HG02870 (cell line): Measurements from ENCODE around the gene ELOB.

ENCODE experiments used
- ATAC-seq: cut with Tn5 transposase; IDR thresholded peaks from one replicate; pipeline ENCODE4 v1.9.1; 2021; ENCODE audit warnings: mild to moderate bottlenecking, moderate library complexity; ENCODE audit not compliant: unreplicated experiment

The ELOB gene

DNA sequence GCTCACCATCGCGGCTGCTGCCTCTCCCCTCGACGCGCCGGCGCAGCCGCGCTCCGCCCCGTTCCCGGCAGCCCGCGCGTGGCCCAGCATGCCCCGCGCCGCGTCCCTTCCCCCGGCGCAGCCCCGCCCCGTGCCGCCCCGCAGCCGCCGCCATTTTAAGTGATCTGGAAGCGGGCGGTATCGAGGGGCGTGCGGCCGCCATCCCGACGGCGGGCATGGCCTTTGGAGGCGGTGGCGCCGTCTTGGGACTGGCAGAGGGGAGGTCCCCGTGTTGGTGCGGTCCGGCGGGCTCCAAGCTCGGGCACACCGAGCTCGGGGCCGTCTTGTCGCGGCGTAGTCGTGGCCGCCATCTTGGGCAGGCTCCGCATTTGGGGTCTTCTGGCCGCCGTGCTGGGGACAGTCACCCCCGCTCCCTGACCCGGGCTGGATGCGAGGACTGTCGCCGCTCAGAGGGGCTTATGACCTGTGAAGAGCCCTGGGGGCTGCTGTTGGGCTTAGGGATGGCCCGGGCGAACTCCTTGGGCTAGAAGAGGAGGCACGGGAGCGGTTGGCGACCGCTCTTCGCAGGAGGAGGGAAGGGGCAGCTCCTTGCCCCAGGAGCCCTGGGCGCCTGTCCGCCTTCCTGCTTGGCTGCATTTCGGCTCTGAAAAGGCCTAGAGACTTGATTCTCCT, at the start of gene ELOB:
TSS of gene ELOB (minus strand) at position 50 of the 672 bp plus-strand sequence. CDS start at position 9, 41 bp downstream.
- ATAC-seq: peak; percentile 75

DNA sequence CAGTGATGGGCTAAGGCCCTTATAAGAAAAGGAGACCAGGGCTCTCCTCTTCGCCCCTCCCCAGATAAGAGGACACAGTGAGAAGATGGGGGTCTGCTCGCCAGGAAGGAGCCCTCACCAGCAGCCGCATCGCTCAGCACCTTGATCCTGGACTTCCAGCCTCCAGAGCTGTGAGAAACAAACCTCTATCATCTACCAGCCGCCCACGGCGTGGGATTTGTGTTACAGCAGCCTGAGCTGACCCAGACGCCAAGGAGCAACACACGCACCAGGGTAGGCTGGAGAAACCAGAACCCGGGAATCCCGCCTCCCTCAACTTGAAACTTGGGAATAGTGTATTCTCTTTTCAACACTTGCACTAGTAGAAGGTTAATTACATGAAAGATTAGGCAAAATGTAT, 48.8 kb upstream of the ELOB start:
- ATAC-seq: no peak

DNA sequence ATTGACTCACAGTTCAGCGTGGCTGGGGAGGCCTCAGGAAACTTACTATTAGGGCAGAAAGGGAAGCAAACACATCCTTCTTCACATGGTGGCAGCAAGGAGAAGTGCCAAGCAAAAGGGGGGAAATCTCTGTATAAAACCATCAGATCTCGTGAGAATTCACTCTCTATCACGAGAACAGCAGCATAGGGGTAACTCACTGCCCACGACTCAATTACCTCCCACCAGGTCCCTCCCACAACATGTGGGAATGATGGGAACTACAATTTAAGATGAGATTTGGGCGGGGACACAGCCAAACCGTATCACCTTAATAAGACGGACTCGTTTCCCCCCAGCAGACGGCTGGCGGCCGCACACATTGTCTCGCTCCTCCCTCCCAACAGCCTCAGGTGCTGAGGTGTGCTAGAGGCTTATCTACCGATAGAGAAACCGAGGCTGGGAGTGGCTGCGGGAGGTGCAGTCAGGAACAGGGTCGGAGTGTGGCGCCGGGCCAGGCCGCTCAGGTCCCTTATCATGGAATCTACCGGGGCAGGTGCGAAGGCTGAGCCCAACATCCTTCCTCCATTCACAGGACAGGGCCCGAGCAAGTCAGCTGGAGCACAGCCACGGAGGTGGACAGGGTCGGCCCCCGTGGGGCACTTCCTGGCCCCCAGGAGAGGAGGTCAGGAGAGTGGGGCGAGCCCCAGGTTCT, 48.1 kb upstream of the ELOB start:
- no peak for ATAC-seq

DNA sequence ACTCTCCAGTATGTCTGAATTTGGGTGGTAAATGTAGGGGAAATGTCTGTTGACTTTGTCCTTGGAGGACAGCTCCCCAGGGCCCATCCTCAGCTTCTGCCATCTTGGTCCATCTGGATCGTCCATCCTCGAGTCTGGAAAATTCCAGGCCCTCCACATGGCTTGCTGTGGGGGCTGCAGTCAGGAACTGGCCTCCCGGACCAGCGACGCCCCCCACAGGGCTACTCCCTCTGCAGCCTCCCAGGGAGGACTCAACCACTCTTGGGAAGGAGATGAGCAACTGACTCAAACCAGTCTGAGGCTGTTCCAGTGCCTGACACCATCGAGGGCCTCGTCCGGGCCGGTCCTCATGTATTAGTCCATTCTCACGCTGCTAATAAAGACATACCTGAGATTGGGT, 47.5 kb upstream of the ELOB start:
- ATAC-seq: no peak

DNA sequence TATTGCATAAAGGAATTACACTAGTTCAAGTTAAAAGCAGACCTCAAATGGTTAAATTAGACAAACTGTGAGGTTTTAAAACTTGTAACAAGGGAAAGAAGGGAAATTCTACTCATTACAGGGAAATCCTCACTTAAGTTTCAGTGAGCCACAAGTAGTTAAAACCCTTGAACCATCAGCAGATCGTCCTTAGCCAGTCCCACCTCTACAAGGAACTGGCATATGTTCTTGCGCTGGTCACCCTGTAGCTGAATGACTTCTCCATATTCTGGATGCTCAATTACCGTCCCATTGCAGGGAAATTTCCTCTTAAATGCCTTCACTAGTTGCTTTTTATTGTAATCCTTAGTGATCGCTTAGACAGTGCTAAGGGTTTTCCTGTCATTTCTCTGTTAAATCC, 45.4 kb upstream of the ELOB start:
- no peak for ATAC-seq

DNA sequence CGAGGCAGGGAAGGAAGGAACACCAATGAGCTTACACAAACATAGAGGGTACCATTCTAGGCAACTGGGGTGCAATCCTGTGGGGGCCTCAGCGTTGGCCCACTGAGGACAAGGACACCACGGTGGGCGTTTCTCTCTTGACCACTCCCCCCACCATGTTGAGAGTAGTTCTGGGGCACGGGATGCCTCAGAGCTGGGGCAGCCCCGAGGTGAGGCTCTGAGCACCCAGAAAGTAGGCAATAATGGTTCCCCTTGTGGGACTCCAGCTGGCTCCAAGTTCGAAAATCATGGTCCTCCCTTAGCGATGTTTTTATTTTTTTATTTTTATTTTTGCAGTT, 45.0 kb upstream of the ELOB start:
- no peak for ATAC-seq

DNA sequence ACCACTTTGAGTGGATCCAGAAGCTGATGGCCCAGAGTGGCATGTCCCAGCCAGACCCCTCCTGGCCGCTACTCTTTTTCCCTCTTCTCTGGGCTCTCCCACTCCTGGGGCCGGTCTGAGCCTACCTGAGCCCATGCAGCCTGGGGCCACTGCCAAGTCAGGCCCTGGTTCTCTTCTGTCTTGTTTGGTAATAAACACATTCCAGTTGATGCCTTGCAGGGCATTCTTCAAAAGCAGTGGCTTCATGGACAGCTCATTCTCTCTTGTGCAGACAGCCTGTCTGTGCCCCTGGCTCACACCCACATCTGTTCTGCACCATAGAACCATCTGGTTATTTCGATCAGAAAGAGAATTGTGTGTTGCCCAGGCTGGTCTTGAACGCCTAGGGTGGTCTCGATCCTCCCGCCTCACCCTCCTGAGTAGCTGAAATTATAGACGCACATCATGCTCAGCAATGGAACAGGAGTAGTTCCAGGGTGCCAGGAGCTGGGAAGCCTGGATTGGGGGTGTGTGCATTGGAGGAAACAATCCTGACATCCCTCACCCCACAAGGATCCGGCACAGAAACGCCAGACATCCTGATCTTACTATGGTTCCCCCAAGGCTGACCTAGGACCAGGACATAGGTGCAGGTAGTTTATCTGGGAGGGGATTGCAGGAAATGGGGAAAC, 44.5 kb upstream of the ELOB start:
- ATAC-seq: no peak

DNA sequence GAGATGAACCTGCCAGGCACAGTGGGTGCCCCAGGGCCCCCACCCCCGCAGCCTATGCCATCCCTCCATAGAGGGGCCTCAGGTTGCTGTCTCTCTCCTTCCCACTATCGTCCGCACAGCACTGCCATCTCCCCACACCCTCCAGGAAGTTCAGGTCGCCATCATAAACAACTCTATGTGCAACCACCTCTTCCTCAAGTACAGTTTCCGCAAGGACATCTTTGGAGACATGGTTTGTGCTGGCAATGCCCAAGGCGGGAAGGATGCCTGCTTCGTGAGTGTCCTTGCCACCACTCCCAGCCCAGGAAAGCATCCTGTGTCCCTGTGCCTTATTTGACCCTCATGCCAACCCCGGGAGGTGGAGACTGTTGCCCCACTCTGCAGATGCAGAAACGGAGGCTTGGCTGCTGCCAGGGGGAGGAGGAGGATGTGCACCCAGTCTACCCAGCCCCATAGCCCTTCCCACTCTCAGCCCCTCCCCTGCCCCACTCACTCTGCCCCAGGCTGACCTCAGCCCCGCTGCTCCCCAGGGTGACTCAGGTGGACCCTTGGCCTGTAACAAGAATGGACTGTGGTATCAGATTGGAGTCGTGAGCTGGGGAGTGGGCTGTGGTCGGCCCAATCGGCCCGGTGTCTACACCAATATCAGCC, 43.9 kb upstream of the ELOB start:
- no peak for ATAC-seq

DNA sequence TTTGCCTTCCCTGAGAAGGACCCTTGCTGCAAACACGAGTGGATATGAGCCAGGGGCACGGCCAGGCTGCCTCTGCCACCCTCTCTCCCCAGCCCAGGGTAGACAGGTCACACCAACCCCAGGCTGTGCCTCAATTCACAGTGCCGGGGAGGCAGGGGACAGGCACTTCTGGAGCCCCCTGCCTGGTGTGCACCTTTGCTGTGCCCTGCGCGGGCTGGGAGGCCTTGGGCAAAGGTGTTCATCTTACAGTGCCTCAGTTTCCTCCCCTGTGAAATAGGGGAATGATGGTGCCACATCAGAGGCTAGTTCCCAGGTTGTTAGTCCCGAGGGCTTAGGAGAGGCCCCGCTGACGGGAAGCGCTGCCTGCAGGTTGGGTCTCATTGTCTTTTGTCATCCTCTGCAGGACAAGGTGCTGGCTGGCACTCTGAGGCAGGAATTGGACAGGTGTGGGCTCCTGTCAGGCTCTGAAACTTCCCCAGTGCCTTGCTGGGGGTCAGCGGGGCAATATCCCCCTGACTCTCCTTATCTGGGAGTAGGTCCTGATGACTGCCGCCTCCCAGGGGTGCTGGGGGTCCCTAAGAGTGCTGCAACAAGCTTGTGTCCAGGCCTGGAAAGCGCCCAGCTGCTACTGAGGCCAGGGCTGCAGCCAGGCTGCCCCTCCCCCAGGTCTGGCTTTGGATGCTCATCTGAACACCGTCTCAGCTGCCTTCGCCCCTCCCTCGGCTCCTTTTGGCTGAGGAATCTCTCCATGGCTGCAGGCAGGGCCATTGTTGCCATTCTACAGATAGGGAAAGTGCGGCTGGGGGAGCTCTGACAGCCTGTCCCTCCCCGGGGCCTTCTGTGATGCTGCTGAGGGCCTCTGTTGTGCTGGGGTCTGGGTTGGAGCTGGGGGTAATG, 43.1 kb upstream of the ELOB start:
- ATAC-seq: no peak

DNA sequence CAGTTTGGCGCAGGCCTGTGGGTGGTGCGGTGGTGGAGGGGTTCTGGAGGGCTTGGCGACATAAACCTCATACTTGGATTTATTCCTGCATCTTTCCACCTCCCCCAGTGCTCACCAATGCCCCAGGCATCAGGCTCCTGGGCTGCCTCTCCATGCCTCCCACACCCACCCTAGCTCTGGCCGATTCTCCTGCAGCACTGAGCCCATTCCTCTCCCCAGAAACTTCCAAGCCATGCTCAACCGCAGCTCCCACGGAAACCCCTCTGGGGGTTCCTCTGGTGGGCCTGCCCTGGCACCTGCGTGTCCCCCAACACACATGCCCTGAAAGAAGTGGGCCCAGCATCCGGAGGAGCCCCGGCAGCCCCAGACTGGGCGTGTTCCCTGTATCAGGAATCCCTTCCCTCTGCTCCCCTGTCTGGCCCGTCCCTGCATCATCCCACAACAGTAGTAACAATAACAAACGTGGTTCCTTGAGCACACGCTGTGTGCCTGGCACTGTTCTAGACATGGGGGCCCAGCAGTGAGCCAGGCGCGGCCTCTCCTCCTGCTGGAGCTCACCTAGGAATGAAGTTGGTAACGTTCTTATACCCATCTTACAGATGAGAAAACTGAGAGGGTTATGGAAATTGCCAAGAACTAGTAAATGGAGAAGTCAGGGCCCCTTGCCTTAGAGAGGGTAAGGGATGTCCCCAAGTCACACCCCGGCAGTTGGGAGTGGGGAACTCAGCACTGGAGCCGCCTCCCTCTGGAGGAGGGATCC, 42.3 kb upstream of the ELOB start:
- no peak for ATAC-seq

DNA sequence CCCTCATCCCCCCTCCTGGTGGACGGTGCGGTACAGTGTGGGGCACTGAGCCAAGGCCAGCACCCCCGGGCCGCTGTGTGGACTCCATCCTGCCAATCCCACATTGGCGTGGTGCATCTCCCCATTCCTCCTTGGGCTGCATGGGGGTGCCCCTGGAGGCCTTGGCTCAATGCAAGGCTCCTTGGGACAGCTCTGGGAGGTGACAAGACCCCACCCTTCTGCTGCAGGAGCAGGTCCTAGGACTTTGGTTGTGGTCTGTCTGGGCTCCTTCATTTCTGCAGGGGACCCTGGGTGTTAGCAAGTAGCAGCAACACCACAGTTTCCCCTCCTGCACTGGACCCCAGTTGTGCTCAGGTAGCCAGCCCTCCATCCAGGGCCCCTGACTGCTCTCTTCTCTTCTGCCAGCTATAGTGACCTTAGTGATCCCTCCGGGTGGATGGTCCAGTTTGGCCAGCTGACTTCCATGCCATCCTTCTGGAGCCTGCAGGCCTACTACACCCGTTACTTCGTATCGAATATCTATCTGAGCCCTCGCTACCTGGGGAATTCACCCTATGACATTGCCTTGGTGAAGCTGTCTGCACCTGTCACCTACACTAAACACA, 41.3 kb upstream of the ELOB start:
- ATAC-seq: no peak

DNA sequence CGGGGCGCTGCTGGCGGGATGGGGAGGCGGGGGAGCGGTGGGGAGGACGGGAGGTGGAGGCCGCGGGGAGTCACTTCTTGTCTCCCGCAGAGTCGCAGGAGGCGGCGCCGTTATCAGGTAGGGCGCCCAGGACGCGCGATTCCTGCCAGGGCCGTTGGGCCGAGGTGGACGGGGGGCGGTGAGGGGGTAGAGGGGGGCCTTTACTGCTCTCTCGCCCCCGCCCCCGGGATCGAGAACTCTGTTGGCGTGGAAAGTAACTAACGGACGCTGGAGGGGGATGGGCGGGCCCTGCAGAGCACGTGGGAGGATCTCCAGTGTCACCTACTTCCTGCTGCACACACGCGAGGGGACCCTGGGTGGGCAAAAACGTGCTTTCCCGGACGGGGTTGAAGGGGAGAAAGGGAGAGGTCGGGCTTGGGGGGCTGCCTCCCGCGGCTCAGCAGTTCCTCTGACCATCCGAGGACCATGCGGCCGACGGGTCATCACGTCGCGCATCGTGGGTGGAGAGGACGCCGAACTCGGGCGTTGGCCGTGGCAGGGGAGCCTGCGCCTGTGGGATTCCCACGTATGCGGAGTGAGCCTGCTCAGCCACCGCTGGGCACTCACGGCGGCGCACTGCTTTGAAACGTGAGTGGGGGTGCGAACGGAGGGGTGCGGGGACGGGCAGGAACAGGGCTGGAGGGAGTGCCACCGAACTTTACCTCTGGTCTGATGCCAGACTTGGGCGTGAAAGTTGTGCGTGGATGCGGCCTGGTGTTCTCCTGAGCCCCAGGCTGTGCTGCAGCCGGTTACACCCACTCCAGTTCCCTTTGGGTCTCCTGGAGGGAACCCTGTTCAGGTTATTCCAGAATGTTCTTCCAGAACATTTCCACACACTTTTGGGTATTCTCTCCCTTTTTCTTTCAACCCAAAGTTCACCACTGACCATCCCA, 40.5 kb upstream of the ELOB start:
- no peak for ATAC-seq

DNA sequence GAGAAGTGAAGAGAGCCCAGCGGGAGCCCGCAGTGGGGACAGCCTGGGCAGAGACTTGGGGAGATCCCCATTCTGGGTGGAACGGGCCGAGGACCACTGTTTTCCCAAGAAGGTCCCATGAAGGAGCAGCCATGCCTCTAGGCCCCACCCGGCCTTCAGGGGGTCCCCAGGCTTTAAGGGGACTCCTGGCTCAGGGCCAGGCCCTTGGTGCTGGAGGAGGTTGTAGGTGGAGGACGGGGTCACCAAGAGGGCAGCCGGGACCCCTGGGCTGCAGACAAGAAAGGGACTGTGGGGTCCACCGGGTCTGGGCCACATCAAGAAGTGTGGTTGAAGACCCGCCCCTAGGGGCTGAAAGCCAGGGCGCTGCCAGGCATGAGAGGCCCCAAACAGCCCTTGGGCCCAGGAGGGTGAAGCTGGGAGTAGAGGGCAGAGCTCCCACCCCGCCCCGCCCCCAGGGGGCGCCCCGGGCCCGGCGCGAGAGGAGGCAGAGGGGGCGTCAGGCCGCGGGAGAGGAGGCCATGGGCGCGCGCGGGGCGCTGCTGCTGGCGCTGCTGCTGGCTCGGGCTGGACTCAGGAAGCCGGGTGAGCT, 39.8 kb upstream of the ELOB start, which contains the start of gene PRSS21:
TSS of gene PRSS21 (plus strand) at position 487 of the 589 bp plus-strand sequence. CDS start at position 519, 32 bp downstream.
- no peak for ATAC-seq

DNA sequence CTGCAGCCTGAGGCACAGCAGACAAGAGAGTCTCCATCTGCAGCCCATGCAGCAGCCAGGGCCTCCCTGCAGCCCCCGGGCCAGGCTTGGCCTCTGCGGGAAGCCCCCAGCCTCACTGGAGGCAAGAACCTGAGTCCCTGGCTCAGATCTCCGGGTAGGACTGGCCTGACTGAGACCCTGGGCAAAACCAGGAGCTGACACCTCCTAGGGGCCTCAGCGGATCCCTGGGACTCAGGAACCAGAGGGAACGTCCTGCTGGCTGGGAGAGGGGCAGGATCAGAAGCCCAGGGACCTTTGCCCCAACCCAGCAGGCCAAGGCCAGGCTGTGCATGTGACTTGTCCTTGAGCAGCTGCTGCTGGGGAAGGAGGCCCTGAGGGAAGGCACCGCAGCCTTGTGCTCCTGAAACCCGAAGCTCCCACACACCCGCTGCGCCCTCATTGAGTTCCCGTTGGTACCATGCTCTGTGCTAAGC, 38.3 kb upstream of the ELOB start:
- no peak for ATAC-seq

DNA sequence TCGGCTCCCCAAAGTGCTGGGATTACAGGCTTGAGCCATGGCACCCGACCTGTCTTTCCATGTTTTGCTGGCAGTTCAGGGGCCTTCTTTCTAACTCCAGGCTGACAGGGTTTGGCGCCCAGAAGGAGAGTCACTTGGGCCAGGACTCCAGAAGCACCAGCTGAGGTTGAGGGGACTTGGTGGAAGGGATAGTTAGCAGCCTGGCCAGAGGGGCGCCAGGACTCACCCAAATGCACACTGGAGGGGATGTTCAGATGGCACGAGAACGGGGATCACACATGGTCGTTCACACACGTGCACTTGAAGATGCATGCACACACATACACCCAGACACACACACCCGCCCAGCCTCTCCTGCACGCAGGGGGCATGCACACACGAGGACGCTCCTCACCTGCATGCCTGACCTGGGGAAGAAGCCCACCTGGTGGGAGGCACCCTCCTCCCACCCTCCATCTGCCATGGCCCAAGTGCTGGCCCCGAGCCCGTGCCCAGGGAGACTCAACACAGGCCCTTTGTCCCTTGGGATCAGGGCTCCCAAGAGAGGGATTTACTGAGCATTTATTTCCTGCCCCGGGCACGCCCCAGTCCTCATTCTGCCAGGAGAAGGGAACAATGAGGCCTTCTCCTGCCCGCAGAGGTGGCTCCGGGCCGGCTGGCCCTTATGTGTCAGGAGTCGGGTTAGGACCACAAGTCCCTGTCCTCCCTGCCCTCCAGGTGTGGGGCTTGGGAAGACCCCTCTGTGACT, 37.6 kb upstream of the ELOB start:
- ATAC-seq: no peak

DNA sequence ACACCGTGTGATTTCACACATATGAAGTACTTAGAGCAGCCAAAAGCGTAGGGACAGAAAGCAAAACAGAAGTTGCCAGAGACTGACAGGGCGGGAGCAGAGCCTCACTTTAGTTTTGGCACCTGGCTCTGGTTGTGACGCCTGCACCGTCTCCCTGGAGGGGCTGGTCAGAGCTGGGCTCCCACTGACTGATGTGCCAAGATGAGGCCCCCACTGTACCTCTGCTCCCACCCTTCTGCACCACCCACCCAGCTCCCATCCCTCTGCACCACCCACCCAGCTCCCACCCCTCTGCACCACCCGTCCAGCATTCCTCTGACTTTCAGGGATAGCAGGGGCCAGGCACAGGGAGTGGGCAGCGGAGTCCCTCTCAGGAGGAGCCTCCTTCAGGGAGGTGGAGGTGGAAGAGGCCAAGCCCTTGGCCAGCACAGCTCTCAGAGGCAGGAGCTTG, 36.7 kb upstream of the ELOB start:
- ATAC-seq: no peak
